ENCODE measurements around the gene CSN1S1.

CSN1S1 gene

GRCh38 chr4:69995526-69996016 lies 64.7 kb downstream of the CSN1S1 start, which contains the start of gene STATH:
STATH (plus strand) TSS chr4:69995966; CDS start chr4:69998438, 2,472 bp downstream.
- DNase-seq, result no peak

All from NCI-H2081 treated with DMSO at 0.1 percent for 48 hours (cell line).